Thymus (tissue), 11 donors: ENCODE data around the gene MYOG. TPM values are rescaled to one million over a fixed set of nuclear protein-coding genes. Genes with fewer than 3 reads are reported as not detected.
A peak's percentile ranks its signal among the peaks of the same experiment; 100 is the strongest.

Experiments
- DNase-seq, 9 donors: peaks; one replicate each; pipeline ENCODE4 v3.0.0-alpha.2; 2013; ENCODE audit warnings: low spot score in 9 of 9, low read depth in 6 of 9, missing footprints in 1 of 9
- H3K27ac ChIP-seq, 2 donors: one replicate each; pipeline ENCODE4 v1.5.1; 2013; ENCODE audit warnings: control low read depth in 1 of 2, low read depth in 1 of 2, low read length in 1 of 2, mild to moderate bottlenecking in 1 of 2, moderate library complexity in 1 of 2
- H3K27me3 ChIP-seq, 2 donors: one replicate each; pipeline ENCODE4 v1.5.1; 2013; ENCODE audit warnings: low read length in 1 of 2; ENCODE audit not compliant: control insufficient read depth in 2 of 2, insufficient read depth in 1 of 2
- H3K36me3 ChIP-seq, 2 donors: one replicate each; pipeline ENCODE4 v1.5.1; 2013; ENCODE audit warnings: low read length in 1 of 2, mild to moderate bottlenecking in 1 of 2, moderate library complexity in 1 of 2; ENCODE audit not compliant: control insufficient read depth in 2 of 2, insufficient read depth in 2 of 2
- H3K4me1 ChIP-seq, 2 donors: one replicate each; pipeline ENCODE4 v1.5.1; 2013; ENCODE audit warnings: low read length in 2 of 2; ENCODE audit not compliant: control insufficient read depth in 2 of 2, insufficient read depth in 2 of 2
- H3K4me3 ChIP-seq, 2 donors: one replicate each; pipeline ENCODE4 v1.5.1; 2013; ENCODE audit warnings: low read length in 2 of 2, control low read depth in 1 of 2, mild to moderate bottlenecking in 1 of 2
- H3K9me3 ChIP-seq, 2 donors: one replicate each; pipeline ENCODE4 v1.5.1; 2013; ENCODE audit warnings: low read length in 1 of 2, mild to moderate bottlenecking in 1 of 2; ENCODE audit not compliant: control insufficient read depth in 2 of 2, insufficient read depth in 1 of 2
- WGBS: extraction: QIAGEN DNeasy Blood & Tissue Kit; methylation state at CpG from one replicate; pipeline ENCODE4 v1.1.7; 2013; 5-methylcytosine and 5-hydroxymethylcytosine counted together
- polyA plus RNA-seq: library from polyadenylated mRNA; stranded (reverse); fragments of 200-250 nt; gene quantifications from one replicate; pipeline ENCODE4 v1.2.3, GENCODE V29; 2013
- total RNA-seq: library from RNA; stranded (reverse); fragments of 120-200 nt; gene quantifications from one replicate; pipeline ENCODE4 v1.2.4, GENCODE V29; 2013
- donor health status: healthy.

The MYOG gene
- total and polyA plus RNA-seq, 2 donors: 4.7 to 7.8 TPM

DNA sequence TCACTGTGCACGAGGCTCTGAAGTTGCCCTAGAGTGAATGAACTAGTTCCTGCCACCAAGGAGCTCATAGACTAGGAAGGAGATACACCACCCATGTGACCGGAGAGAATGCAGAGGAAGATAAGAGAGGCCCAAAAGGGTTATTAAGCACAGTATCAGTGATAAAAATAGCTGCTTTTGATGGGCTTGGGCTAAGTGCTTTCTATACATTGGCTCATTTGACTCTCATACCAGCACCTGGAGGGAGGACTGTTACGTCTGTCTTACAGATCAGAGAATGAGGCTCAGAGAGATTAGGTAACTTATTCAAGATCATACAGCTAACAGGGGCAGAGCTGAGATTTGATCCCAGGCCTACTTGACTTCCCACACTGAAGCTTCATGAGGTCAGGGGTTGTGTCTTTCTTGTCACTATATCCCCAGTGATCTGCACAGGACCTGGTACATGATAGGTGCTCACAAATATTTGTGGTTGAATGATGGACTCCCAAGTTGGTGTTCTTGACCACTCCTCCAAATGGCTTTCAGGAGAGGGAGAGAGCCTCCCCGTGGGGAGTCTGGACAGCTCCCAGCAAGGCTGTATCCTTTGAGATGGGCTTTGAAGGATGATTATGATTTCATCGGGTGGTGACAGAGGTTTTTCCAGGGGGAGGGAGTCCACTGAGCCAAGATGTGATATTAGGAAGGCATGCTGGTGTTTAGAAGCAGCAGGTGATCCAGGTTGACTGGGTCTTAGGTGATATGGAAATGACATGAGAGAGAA lies 45.1 kb downstream of the MYOG start:
- Histone ChIP-seq H3K27ac (no peak overlapping the region), H3K4me1 (peaks cover 0 to 4% of the 10 kb centered on the region in 2 donors), H3K9me3 (no peaks in the 10 kb centered on the region), H3K4me3 (no peak overlapping the region), H3K27me3 (peaks cover 0 to 12% of the 10 kb centered on the region in 2 donors), H3K36me3 (no peaks in the 10 kb centered on the region)
- WGBS: 53% methylated on average over 5 of the region's 5 CpGs
- DNase-seq: peak in 1 of 9 donors; percentile 18

DNA sequence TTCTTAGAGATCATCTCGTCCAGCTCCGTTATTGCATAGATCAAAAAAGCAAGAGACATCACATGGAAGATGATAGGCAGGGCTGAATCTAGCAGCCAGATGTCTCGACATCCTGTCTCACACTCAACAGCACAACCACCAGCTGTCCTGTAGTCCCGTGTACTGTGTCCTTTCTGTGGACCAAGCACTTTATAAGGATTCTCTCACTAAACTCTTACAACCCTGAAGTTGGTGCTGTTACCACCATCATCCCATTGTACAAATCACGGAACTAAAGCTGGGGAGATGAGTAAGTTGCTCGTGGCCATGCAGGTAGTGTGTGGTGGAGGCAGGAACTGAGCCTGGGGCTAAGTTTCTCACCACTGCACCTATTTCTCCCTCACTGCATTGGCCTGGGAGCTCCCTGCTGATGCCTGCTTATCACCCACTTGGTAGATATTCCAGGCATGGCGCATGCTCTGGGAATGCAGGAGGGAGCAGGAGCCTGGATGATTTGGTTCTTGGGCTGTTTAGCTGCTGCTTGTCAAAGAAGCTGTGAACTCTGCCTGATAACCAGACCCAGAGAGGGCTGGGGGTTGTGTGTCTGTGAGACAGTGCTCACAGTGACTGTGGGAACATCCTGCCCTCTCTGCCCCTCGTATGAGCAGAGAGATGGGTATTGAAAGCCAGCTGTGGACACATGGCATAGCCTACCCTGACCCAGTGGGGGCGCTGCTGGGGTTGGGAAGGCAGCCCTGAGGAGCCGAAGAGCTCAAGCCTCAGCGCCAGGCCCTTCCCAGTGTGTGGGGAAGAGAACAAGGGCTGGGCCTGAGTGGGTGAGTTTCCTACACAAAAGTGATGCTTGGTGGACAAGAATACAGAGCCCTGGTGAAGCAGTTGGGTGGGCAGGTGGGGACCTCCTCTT lies 46.0 kb downstream of the MYOG start:
- H3K9me3 ChIP-seq: no peaks in the 10 kb centered on the region
- H3K36me3 ChIP-seq: no peaks in the 10 kb centered on the region
- H3K4me3 ChIP-seq: no peak overlapping the region
- H3K27me3 ChIP-seq: peaks cover 0 to 14% of the 10 kb centered on the region in 2 donors
- H3K27ac ChIP-seq: no peak overlapping the region
- peak in 1 of 9 donors; percentile 31 for DNase-seq
- WGBS: 55% methylated on average over 11 of the region's 11 CpGs
- H3K4me1 ChIP-seq: peaks cover 0 to 4% of the 10 kb centered on the region in 2 donors

- Histone ChIP-seq H3K4me3 (no peak overlapping the region), H3K27me3 (peaks cover 0 to 14% of the 10 kb centered on the region in 2 donors), H3K36me3 (no peaks in the 10 kb centered on the region), H3K9me3 (no peaks in the 10 kb centered on the region), H3K27ac (no peak overlapping the region), H3K4me1 (peaks cover 0 to 4% of the 10 kb centered on the region in 2 donors)
- WGBS: 68% methylated on average over 22 of the region's 22 CpGs
- DNase-seq: peak in 8 of 9 donors; percentile 42 to 72 (median 56)
Observed at GRCh38 chr1:203038891-203039608, 46.8 kb downstream of the MYOG start.

GRCh38 chr1:203038217-203038741 lies 47.5 kb downstream of the MYOG start:
- Histone ChIP-seq H3K9me3 (no peaks in the 10 kb centered on the region), H3K27me3 (peaks cover 0 to 14% of the 10 kb centered on the region in 2 donors), H3K4me3 (no peak overlapping the region), H3K4me1 (peaks cover 0 to 4% of the 10 kb centered on the region in 2 donors), H3K36me3 (no peaks in the 10 kb centered on the region), H3K27ac (no peak overlapping the region)
- no peak for DNase-seq
- 47% methylated on average over 9 of the region's 9 CpGs for WGBS

- no peaks in the 10 kb centered on the region for H3K9me3 ChIP-seq
- no peaks in the 10 kb centered on the region for H3K36me3 ChIP-seq
- peaks cover 0 to 4% of the 10 kb centered on the region in 2 donors for H3K4me1 ChIP-seq
- H3K27ac ChIP-seq: no peak overlapping the region
- no peak overlapping the region for H3K4me3 ChIP-seq
- no peak for DNase-seq
- peaks cover 0 to 14% of the 10 kb centered on the region in 2 donors for H3K27me3 ChIP-seq
- 95% methylated on average over 10 of the region's 10 CpGs for WGBS
Observed at GRCh38 chr1:203037509-203038190, 48.2 kb downstream of the MYOG start.

GRCh38 chr1:203036537-203036936 lies 49.3 kb downstream of the MYOG start:
- Histone ChIP-seq H3K4me1 (peaks cover 0 to 4% of the 10 kb centered on the region in 2 donors), H3K27ac (no peak overlapping the region), H3K4me3 (no peak overlapping the region), H3K36me3 (no peaks in the 10 kb centered on the region), H3K27me3 (peaks cover 0 to 14% of the 10 kb centered on the region in 2 donors), H3K9me3 (no peaks in the 10 kb centered on the region)
- WGBS: 71% methylated on average over 2 of the region's 2 CpGs
- no peak for DNase-seq

DNA sequence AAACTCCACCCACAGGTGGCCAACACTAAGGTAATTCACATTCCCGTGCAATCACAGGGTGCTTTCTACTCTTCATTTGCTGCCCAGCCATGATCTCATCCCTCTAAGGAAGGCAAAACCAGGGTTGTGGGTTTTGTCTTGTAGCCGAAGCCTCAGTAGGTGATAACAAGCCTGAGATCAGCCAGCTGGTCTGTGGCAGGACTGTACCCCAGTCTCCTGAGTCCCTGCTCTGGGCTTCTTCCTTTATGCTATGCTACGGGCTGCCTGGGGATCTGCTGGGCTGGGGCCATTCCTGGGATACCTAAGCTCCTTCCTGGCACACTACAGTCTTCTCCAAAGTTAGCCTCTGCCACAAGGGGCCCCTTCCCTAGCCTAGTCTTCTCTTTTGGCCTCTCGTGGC lies 49.7 kb downstream of the MYOG start:
- Histone ChIP-seq H3K27ac (no peak overlapping the region), H3K4me1 (peaks cover 0 to 4% of the 10 kb centered on the region in 2 donors), H3K27me3 (peaks cover 0 to 14% of the 10 kb centered on the region in 2 donors), H3K9me3 (no peaks in the 10 kb centered on the region), H3K36me3 (no peaks in the 10 kb centered on the region), H3K4me3 (no peak overlapping the region)
- WGBS: 74% methylated on average over 4 of the region's 4 CpGs
- no peak for DNase-seq
